Activated T-cell treated with anti-CD3 and anti-CD28 coated beads, Interleukin-2, amount 50 U/mL, for 4 hours (primary cell): ENCODE data around the gene GNMT. TPM values are rescaled to one million over a fixed set of nuclear protein-coding genes. Genes with fewer than 3 reads are reported as not detected.
A peak's percentile ranks its signal among the peaks of the same experiment; 100 is the strongest.
"Not testable (repeated sequence)": the region's sequence is repeated elsewhere in the genome, so short reads cannot be mapped to it uniquely, and the experiment has no call there.

Experiments used
- ATAC-seq, 2 donors: fragments of 200-7000 bp; cut with Tn5 transposase; one replicate each; pipeline ENCODE4 v1.10.0; 2021
- DNase-seq: peaks from one replicate; pipeline ENCODE4 v3.0.0-alpha.2; 2020
- H3K27me3 Mint-ChIP-seq: one replicate; pipeline ENCODE4 v1.8.0; 2021; ENCODE audit warnings: low read depth, mixed read lengths
- H3K36me3 Mint-ChIP-seq: one replicate; pipeline ENCODE4 v1.8.0; 2022; ENCODE audit warnings: mixed read lengths; ENCODE audit not compliant: insufficient read depth
- H3K4me1 Mint-ChIP-seq: one replicate; pipeline ENCODE4 v1.8.0; 2021; ENCODE audit warnings: low read depth, mixed read lengths
- H3K4me3 Mint-ChIP-seq: one replicate; pipeline ENCODE4 v1.8.0; 2021; ENCODE audit warnings: mild to moderate bottlenecking, moderate library complexity, mixed read lengths
- H3K9me3 Mint-ChIP-seq: one replicate; pipeline ENCODE4 v1.8.0; 2021; ENCODE audit warnings: mixed read lengths
- total RNA-seq, 3 donors: library from RNA; stranded (reverse); gene quantifications; one replicate each; pipeline ENCODE4 v1.2.1, GENCODE V29; 2021

Gene GNMT
- total RNA-seq, 3 donors from 2014 or later: 0.20 to 0.71 (median 0.69) TPM

DNA sequence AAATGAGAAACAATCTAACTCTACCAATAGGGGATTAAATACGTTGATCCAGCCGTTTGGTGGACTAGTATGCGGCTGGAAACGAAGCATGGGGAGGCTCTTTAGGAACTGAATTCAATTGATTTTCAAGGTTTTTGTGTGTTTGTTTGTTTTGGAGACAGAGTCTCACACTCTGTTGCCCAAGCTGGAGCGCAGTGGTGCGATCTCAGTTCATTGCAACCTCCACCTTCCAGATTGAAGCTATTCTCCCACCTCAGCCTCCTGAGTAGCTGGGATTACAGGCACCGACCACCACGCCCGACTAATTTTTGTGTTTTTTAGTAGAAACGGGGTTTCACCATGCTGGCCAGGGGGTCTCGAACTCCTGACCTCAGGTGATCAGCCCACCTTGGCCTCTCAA is 24.2 kb upstream of the GNMT start:
- ATAC-seq (no peak), DNase-seq (no peak)
- H3K27me3 Mint-ChIP-seq: no peaks in the 10 kb centered on the region
- H3K4me1 Mint-ChIP-seq: peaks cover 35% of the 10 kb centered on the region
- H3K9me3 Mint-ChIP-seq: no peaks in the 10 kb centered on the region
- no peak overlapping the region for H3K4me3 Mint-ChIP-seq
- peaks cover 43% of the 10 kb centered on the region for H3K36me3 Mint-ChIP-seq

DNA sequence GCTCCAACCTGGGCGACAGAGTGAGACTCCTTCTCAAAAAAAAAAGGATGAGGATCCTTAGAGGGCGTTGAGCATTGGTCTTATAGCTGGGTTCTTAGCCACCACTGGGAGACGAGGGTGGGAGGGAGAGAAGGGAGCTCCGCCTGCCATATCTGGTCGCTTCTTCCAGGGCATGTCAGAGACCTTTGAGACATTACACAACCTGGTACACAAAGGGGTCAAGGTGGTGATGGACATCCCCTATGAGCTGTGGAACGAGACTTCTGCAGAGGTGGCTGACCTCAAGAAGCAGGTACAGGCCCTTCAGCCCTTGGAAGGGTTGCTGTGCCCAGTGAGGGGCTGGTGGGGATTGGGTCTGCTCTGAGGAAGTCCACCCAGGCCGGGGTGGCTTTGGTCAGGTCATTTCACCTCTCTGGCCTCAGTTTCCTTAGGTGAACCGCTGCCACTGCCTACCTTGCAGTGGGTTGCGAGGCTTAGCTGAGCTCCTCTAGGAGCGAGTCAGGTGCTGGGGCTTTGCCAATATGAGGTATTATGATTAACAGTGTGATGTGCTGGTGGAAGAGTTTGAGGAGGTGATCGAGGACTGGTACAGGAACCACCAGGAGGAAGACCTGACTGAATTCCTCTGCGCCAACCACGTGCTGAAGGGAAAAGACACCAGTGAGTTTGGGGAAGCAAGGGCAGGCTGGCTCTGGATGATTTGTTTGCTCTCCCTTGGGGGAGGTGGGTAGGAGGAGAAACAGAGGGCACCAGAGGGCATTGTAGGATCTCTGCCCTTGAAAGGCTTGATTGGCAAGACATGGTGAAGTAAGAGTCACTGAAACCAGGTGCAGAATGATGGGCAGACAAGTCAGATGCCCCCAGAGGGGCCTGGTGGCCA is 22.8 kb upstream of the GNMT start:
- DNase-seq: no peak
- H3K9me3 Mint-ChIP-seq: no peaks in the 10 kb centered on the region
- H3K4me3 Mint-ChIP-seq: no peak overlapping the region
- H3K36me3 Mint-ChIP-seq: peaks cover 35% of the 10 kb centered on the region
- no peak for ATAC-seq
- peaks cover 23% of the 10 kb centered on the region for H3K4me1 Mint-ChIP-seq
- H3K27me3 Mint-ChIP-seq: no peaks in the 10 kb centered on the region

DNA sequence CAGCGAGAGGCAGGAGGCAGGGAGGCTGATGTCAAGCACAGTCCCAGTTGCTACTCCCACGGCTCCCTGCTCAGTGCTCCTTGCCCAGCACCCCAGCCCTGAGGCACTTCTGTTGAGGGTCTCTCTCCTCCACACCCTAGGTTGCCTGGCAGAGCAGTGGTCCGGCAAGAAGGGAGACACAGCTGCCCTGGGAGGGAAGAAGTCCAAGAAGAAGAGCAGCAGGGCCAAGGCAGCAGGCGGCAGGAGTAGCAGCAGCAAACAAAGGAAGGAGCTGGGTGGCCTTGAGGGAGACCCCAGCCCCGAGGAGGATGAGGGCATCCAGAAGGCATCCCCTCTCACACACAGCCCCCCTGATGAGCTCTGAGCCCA is 22.1 kb upstream of the GNMT start:
- Mint-ChIP-seq H3K27me3 (no peaks in the 10 kb centered on the region), H3K4me1 (peaks cover 17% of the 10 kb centered on the region), H3K4me3 (no peak overlapping the region), H3K36me3 (peaks cover 32% of the 10 kb centered on the region), H3K9me3 (no peaks in the 10 kb centered on the region)
- ATAC-seq (peak in 1 of 2 donors; percentile 34), DNase-seq (no peak)

DNA sequence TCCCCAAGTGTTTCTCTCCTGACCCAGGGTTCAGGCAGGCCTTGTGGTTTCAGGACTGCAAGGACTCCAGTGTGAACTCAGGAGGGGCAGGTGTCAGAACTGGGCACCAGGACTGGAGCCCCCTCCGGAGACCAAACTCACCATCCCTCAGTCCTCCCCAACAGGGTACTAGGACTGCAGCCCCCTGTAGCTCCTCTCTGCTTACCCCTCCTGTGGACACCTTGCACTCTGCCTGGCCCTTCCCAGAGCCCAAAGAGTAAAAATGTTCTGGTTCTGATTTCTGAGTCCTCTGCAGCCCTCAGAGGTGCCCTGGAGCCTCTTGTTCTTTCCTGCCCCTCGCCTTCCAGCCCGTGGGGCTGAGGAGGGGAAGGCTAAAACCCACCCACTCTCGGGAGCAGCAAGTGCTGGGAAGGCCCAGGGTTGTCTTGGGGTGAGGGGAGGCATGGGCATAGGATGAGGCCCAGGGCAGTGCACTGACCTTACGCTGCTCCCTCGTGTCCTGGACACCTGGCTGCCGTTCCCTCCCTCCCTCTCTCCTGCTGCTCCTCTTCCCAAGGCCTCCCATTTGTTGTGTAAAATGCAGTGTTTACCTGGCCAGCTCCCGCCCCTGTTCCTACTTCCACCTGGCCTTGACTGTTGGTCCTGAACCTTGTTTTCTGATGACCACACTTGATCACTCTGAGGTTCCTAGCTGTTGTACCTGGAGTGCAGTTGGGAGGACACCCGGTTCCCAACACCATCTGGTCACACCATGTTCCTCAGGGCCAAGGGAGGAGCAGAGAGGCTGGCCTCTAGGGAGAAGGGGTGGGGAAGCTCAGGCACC is 21.4 kb upstream of the GNMT start:
- H3K4me1 Mint-ChIP-seq: peaks cover 10% of the 10 kb centered on the region
- H3K9me3 Mint-ChIP-seq: no peaks in the 10 kb centered on the region
- peaks cover 28% of the 10 kb centered on the region for H3K36me3 Mint-ChIP-seq
- no peak for DNase-seq
- H3K4me3 Mint-ChIP-seq: no peak overlapping the region
- H3K27me3 Mint-ChIP-seq: no peaks in the 10 kb centered on the region
- no peak for ATAC-seq

DNA sequence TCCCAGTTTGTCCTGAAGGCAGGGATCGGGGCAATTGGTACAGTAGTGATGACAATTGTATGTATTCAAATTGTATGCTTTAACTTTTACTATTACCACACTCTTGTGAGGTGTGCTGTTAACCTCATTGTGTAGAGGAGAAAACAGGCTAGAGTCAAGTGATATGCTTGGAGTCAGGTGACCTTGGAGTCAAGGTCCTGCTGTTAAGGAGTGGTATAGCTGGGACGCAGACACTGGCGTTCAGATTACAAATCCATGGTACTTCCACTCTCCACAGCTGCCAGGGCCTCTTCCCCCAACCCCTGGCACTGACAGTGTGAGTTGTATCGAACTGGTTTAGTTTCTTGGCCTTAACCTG is 20.8 kb upstream of the GNMT start:
- H3K27me3 Mint-ChIP-seq: no peaks in the 10 kb centered on the region
- H3K36me3 Mint-ChIP-seq: peaks cover 27% of the 10 kb centered on the region
- no peak for ATAC-seq
- no peak overlapping the region for H3K4me3 Mint-ChIP-seq
- H3K9me3 Mint-ChIP-seq: no peaks in the 10 kb centered on the region
- no peak for DNase-seq
- H3K4me1 Mint-ChIP-seq: peaks cover 8% of the 10 kb centered on the region

DNA sequence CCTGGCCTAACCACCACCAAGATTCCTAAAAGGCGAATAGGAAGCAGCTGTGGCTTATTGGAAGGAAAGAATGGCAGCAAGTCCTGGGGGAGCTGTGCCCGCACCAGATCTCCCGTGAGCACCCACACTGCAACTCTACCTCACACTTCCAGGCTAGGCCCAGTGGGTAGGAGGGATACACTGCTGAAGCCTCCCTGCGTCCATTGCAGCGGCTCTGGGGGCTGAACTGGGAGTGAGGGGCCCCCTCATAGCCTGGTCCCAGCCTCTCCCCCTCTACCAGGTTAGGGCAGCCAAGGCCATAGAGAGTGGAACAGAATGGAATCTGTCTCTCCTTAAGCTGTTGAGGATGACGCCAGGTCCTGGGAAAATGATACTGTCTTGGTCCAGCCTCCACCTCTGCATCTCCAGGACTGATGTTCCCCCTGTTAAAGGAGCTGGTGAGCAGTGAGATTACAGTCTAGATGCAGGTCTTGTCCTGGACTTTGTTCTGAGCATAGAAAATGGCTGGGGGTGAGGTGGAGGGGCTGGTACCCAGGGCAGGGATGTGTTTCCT is 20.0 kb upstream of the GNMT start:
- ATAC-seq: no peak
- DNase-seq: no peak
- Mint-ChIP-seq H3K36me3 (peaks cover 25% of the 10 kb centered on the region), H3K9me3 (no peaks in the 10 kb centered on the region), H3K4me3 (no peak overlapping the region), H3K4me1 (peaks cover 5% of the 10 kb centered on the region), H3K27me3 (no peaks in the 10 kb centered on the region)

DNA sequence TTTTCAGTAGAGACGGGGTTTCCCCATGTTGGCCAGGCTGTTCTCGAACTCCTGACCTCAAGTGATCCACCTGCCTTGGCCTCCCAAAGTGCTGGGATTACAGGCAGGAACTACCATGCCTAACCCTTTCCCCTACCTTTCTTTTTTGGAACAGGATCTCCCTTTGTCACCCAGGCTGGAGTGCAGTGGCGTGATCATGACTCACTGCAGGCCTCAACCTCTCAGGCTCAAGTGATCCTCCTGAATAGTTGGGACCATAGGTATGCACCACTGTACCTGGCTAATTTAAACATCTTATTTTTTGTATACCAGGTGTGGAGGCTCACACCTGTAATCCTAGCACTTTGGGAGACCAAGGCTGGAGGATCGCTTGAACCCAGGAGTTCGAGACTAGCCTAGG is 19.2 kb upstream of the GNMT start:
- H3K36me3 Mint-ChIP-seq: peaks cover 26% of the 10 kb centered on the region

DNA sequence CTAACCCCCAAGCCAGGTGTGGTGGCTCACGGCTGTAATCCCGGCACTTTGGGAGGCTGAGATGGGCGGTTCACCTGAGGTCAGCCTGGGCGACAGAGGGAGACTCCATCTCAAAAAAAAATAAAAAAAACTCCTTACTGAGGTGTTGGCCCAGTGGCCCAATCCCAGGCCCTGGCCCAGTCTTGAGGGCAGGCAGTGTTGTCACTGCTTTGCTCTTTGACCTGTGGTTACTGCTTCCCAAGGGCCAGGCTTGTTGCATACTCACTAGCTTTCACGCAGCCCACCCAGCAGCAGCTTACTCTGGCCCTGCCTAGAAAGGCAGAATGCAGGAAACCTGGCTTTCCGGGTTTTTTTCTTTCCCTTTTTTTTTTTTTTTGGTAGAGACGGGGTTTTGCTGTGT is 18.1 kb upstream of the GNMT start:
- no peak for ATAC-seq
- no peaks in the 10 kb centered on the region for H3K27me3 Mint-ChIP-seq
- peaks cover 1% of the 10 kb centered on the region for H3K4me1 Mint-ChIP-seq
- no peak overlapping the region for H3K4me3 Mint-ChIP-seq
- peaks cover 22% of the 10 kb centered on the region for H3K36me3 Mint-ChIP-seq
- H3K9me3 Mint-ChIP-seq: no peaks in the 10 kb centered on the region
- DNase-seq: no peak

More for the DNA sequence above, 19.2 kb upstream of the GNMT start:
- not testable (repeated sequence) for ATAC-seq, H3K4me3 Mint-ChIP-seq, H3K4me1 Mint-ChIP-seq, DNase-seq, H3K9me3 Mint-ChIP-seq, H3K27me3 Mint-ChIP-seq

DNA sequence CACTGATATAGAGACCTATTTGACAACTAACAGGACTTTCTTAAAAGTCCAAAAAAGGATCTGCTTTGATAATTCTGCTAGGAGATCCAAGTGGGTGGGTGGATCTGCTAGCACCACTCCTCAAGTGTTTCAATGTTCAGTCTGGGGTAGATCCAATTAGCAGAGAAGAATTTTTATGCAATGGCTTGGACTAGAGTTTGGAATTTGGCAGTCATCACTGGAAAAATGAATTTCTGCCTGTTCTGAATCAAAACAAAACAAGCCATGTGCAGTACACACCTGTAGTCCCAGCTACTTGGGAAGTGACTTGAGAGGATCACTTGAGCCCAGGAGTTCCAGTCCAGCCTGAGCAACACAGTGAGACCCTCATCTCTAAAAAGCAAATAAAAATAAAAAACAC is 12.6 kb upstream of the GNMT start:
- no peaks in the 10 kb centered on the region for H3K9me3 Mint-ChIP-seq
- peaks cover 6% of the 10 kb centered on the region for H3K36me3 Mint-ChIP-seq
- ATAC-seq (no peak), DNase-seq (no peak)
- no peaks in the 10 kb centered on the region for H3K4me1 Mint-ChIP-seq
- no peaks in the 10 kb centered on the region for H3K27me3 Mint-ChIP-seq
- no peak overlapping the region for H3K4me3 Mint-ChIP-seq

DNA sequence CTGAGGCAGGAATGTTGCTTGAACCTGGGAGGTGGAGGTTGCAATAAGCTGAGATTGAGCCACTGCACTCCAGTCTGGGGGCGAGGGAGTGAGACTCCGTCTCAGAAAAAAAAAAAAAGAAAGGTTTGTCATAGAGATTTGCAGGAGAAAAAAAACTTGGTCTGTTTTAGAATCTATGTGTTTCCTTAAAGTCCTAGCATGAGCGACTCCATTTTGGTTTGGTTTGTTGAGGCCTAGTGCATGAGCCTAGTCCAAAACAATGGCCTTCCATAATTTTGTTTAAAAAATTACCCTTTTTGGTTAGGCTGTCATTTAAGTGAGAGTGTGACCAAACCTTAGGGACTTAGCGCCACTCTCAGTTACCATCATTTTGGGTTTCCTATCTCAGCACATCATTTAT is 8.2 kb upstream of the GNMT start:
- H3K36me3 Mint-ChIP-seq: no peaks in the 10 kb centered on the region
- DNase-seq (no peak), ATAC-seq (no peak)
- H3K4me1 Mint-ChIP-seq: no peaks in the 10 kb centered on the region
- H3K27me3 Mint-ChIP-seq: no peaks in the 10 kb centered on the region
- H3K9me3 Mint-ChIP-seq: no peaks in the 10 kb centered on the region
- no peak overlapping the region for H3K4me3 Mint-ChIP-seq

DNA sequence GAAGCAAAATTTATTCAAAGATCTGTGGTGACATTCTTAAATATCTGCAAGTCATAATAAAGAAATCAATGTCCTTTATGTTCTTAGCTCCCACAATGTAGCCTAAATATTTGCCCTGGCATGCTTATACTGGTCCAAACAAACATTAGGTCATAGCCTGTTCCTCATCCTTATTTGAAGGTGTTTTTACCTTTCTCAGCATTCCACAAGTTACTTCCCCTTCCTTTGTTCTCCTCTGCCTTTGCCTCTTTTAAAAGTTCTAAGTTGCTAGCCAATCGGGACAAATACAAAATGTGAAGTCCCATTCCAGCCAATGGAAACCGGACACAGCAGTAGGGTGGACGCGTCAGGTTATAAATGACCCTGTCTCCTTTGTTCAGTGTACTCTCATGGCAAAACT is 6.1 kb upstream of the GNMT start:
- not testable (repeated sequence) for H3K9me3 Mint-ChIP-seq, H3K27me3 Mint-ChIP-seq, H3K36me3 Mint-ChIP-seq, H3K4me1 Mint-ChIP-seq, DNase-seq, ATAC-seq, H3K4me3 Mint-ChIP-seq

DNA sequence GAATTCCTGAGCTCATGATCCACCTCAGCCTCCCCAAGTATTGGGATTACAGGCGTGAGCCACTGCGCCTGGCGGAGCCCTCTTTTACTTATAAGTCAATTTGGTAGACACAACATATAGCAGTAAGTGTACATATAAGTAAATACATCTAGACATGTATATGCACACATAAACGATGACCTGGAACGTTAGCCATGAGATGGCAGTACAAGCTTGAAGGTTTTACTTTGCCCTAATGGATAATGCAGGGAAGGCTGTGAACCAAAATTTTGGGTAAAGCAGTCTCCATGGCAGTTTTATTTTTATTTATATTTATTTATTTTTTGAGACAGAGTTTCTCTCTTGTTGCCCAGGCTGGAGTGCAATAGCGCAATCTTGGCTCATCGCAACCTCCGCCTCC is 2.4 kb upstream of the GNMT start:
- peaks cover 5% of the 10 kb centered on the region for H3K27me3 Mint-ChIP-seq
- H3K36me3 Mint-ChIP-seq: peaks cover 8% of the 10 kb centered on the region
- no peak for DNase-seq
- no peaks in the 10 kb centered on the region for H3K9me3 Mint-ChIP-seq
- no peak overlapping the region for H3K4me3 Mint-ChIP-seq
- no peak for ATAC-seq
- peaks cover 9% of the 10 kb centered on the region for H3K4me1 Mint-ChIP-seq

DNA sequence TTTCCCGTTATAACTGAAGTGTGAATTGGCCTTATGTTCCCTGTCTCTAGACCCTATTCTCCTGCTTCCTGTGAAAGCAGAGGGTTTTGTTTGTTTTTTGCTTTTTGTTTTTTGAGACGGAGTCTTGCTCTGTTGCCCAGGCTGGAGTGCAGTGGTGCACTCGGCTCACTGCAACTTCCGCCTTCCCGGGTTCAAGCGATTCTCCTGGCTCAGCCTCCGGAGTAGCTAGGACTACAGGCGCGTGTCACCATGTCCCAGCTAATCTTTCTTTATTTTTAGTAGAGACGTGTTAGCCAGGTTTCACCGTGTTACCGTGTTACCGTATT is 674 bp upstream of the GNMT start:
- DNase-seq: no peak
- no peak overlapping the region for H3K4me3 Mint-ChIP-seq

DNA sequence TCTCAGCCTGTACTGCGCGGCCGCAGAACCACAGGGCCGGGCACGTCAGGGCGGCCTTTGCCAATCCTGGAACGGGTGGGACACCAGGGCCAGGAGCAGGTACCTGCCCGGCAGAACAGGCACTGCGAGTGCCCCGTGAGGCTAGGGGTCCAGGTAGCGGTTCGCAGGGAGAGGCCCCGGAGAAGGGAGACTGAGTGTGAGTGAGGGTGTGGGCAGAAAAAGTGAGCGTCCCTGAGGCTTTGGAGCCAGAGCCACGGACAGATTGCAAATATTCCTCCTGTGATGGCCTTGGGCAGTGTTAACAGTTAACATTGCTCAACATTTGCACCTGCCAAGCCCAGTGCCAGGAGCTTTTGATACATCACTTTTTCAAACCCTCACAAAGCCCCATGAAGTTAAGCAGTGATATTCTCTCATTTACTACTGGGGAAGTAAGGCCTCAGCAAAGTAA is 491 bp downstream of the GNMT start:
- Mint-ChIP-seq H3K9me3 (no peaks in the 10 kb centered on the region), H3K4me1 (peaks cover 9% of the 10 kb centered on the region), H3K4me3 (peak overlapping the region; percentile 56), H3K36me3 (peaks cover 11% of the 10 kb centered on the region), H3K27me3 (peaks cover 5% of the 10 kb centered on the region)
- ATAC-seq: no peak
- no peak for DNase-seq

More for the DNA sequence above, 674 bp upstream of the GNMT start:
- ATAC-seq: no peak
- peaks cover 5% of the 10 kb centered on the region for H3K27me3 Mint-ChIP-seq
- peaks cover 9% of the 10 kb centered on the region for H3K4me1 Mint-ChIP-seq
- no peaks in the 10 kb centered on the region for H3K9me3 Mint-ChIP-seq
- peaks cover 11% of the 10 kb centered on the region for H3K36me3 Mint-ChIP-seq

DNA sequence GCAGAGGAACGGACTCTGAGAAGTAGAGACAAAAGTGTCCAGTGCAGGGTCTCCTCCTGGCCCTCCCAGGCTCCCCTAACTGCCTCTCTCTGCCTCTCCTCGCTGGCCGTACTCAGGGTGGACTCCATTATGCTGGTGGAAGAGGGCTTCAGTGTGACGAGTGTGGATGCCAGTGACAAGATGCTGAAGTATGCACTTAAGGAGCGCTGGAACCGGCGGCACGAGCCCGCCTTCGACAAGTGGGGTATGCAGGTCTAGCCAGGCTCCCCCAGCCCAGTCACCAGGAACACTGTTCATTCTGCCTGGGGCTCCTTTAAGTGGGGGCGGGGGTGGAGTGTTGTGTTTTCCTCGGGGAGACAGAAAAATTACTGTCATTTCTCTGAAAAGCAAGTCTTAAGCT is 1.5 kb downstream of the GNMT start:
- DNase-seq (no peak), ATAC-seq (no peak)
- Mint-ChIP-seq H3K4me3 (no peak overlapping the region), H3K9me3 (no peaks in the 10 kb centered on the region), H3K27me3 (peaks cover 5% of the 10 kb centered on the region), H3K4me1 (peaks cover 9% of the 10 kb centered on the region), H3K36me3 (peaks cover 11% of the 10 kb centered on the region)
